B cell (primary cell): ENCODE measurements around the gene DLGAP4. TPM values are rescaled to one million over a fixed set of nuclear protein-coding genes. Genes with fewer than 3 reads are reported as not detected.

Source experiments
- ATAC-seq: fragments of 200-7000 bp; cut with Tn5 transposase; one replicate; pipeline ENCODE4 v1.10.0; 2021; ENCODE audit warnings: low read depth, mild to moderate bottlenecking, moderate number of reproducible peaks, moderate library complexity
- CTCF ChIA-PET: fragments of 350-600 bp; sonication (Branson Sonifier 250); formaldehyde crosslinking; loops from one replicate; lab custom pipeline; 2021; ENCODE audit warnings: antibody characterized with exemption, inconsistent platforms; lab: Charles Lee
- POLR2A ChIA-PET: fragments of 350-600 bp; sonication (Branson Sonifier 250); formaldehyde crosslinking; loops from one replicate; lab custom pipeline; 2021; ENCODE audit warnings: antibody characterized with exemption; lab: Charles Lee
- DNase-seq: peaks from one replicate; pipeline ENCODE4 v3.0.0; 2013
- H2AFZ ChIP-seq: 2 replicates; pipeline ENCODE4 v1.6.1; 2012; ENCODE audit warnings: mild to moderate bottlenecking, low read depth, low read length; ENCODE audit not compliant: insufficient read depth, poor library complexity, severe bottlenecking
- H3K27ac ChIP-seq, 2 donors: 1 replicate in 1 of 2; 2 replicates in 1 of 2; pipeline ENCODE4 v1.5.1; 2012 to 2013; ENCODE audit warnings: low read length in 2 of 2, mild to moderate bottlenecking in 2 of 2, moderate library complexity in 1 of 2
- H3K27me3 ChIP-seq, 4 experiments: fragments of 200-600 bp in 1 of 4; sonication (generic) in 1 of 4; replicated peaks in 1 of 4; 1 replicate in 2 of 4; 2 replicates in 2 of 4; pipeline versions ENCODE4 v1.6.1 to v1.7.0; 2013 to 2016; ENCODE audit warnings: low read length in 3 of 4, mild to moderate bottlenecking in 2 of 4, mixed read lengths in 1 of 4, moderate library complexity in 1 of 4; ENCODE audit not compliant: insufficient read depth in 4 of 4, control insufficient read depth in 3 of 4; ENCODE audit errors: control extremely low read depth in 1 of 4
- H3K36me3 ChIP-seq, 2 experiments: replicated peaks in 1 of 2; 1 replicate in 1 of 2; 2 replicates in 1 of 2; pipeline versions ENCODE4 v1.6.1 to v1.7.1; 2013; ENCODE audit warnings: low read length in 1 of 2; ENCODE audit not compliant: insufficient read depth in 2 of 2, control insufficient read depth in 1 of 2; ENCODE audit errors: control extremely low read depth in 1 of 2, extremely low read depth in 1 of 2
- H3K4me1 ChIP-seq, 2 donors: fragments of 200-600 bp in 1 of 2; sonication (generic) in 1 of 2; 1 replicate in 1 of 2; 2 replicates in 1 of 2; pipeline versions ENCODE4 v1.5.1 to v1.6.1; 2013 to 2017; ENCODE audit warnings: low read length in 2 of 2; ENCODE audit not compliant: control insufficient read depth in 2 of 2, insufficient read depth in 2 of 2
- H3K4me2 ChIP-seq: replicated peaks from 2 replicates; pipeline ENCODE3; 2012; ENCODE audit warnings: mild to moderate bottlenecking, low read depth, low read length; ENCODE audit not compliant: poor library complexity, severe bottlenecking
- H3K4me3 ChIP-seq, 5 experiments: fragments of 200-600 bp in 1 of 5; sonication (generic) in 1 of 5; 1 replicate in 3 of 5; 2 replicates in 2 of 5; pipeline versions ENCODE4 v1.5.1 to v1.7.0; 2011 to 2016; ENCODE audit warnings: low read length in 4 of 5, mild to moderate bottlenecking in 4 of 5, low read depth in 2 of 5, control low read depth in 1 of 5, moderate library complexity in 1 of 5; ENCODE audit not compliant: insufficient read depth in 1 of 5; ENCODE audit errors: control extremely low read depth in 1 of 5, extremely low read depth in 1 of 5
- H3K79me2 ChIP-seq: fragments of 200-600 bp; sonication (generic); one replicate; pipeline ENCODE4 v1.6.0; 2016; ENCODE audit warnings: low read length; ENCODE audit not compliant: control insufficient read depth, insufficient read depth
- H3K9ac ChIP-seq: fragments of 200-600 bp; sonication (generic); 2 replicates; pipeline ENCODE4 v1.6.1; 2017; ENCODE audit warnings: mild to moderate bottlenecking, low read length, moderate library complexity
- H3K9me3 ChIP-seq, 3 donors: one replicate each; pipeline versions ENCODE4 v1.6.1 to v1.7.1; 2013; ENCODE audit warnings: low read length in 2 of 3; ENCODE audit not compliant: control insufficient read depth in 2 of 3, insufficient read depth in 1 of 3; ENCODE audit errors: control extremely low read depth in 1 of 3
- H4K20me1 ChIP-seq: 2 replicates; pipeline ENCODE4 v1.6.0; 2012; ENCODE audit warnings: mild to moderate bottlenecking, low read length; ENCODE audit not compliant: insufficient read depth, control insufficient read depth, poor library complexity, severe bottlenecking
- H3K27ac Mint-ChIP-seq: one replicate; pipeline ENCODE4 v1.8.0; 2021; ENCODE audit warnings: mixed read lengths
- H3K27me3 Mint-ChIP-seq: one replicate; pipeline ENCODE4 v1.8.0; 2021; ENCODE audit warnings: mixed read lengths
- H3K4me1 Mint-ChIP-seq: one replicate; pipeline ENCODE4 v1.8.0; 2021; ENCODE audit warnings: mixed read lengths
- H3K4me3 Mint-ChIP-seq: one replicate; pipeline ENCODE4 v1.8.0; 2021; ENCODE audit warnings: mixed read lengths
- H3K9me3 Mint-ChIP-seq: one replicate; pipeline ENCODE4 v1.8.0; 2022; ENCODE audit warnings: mixed read lengths; ENCODE audit not compliant: insufficient read depth
- CTCF ChIP-seq: fragments of 200-600 bp; IDR thresholded peaks from one replicate; pipeline ENCODE4 v1.8.0; 2022; ENCODE audit warnings: antibody characterized with exemption, mild to moderate bottlenecking
- EZH2 ChIP-seq: IDR thresholded peaks from 2 replicates; pipeline ENCODE4 v1.6.1; 2012; ENCODE audit warnings: borderline replicate concordance, low read depth, mild to moderate bottlenecking, moderate library complexity, low read length; ENCODE audit not compliant: insufficient read depth, poor library complexity, severe bottlenecking
- WGBS: methylation state at CpG from one replicate; pipeline ENCODE4 v1.1.5; 2013; ENCODE audit warnings: missing lambda C conversion rate; ENCODE audit not compliant: insufficient coverage; 5-methylcytosine and 5-hydroxymethylcytosine counted together
- intact Hi-C: fragments of 100-400 bp; cut with micrococcal nuclease; formaldehyde crosslinking; loops from one replicate; pipeline ENCODE4 v1.10.0; 2022
- polyA plus RNA-seq: library from polyadenylated mRNA; depleted of rRNA; stranded (reverse); fragments of >200 nt; gene quantifications from 2 replicates; pipeline ENCODE4 v1.2.3, GENCODE V29; 2012
- total RNA-seq, 2 donors: library from RNA; stranded (reverse); fragments of 120-200 nt in 1 of 2; gene quantifications; 1 replicate in 1 of 2; 2 replicates in 1 of 2; pipeline versions ENCODE4 v1.2.3 to v1.2.4, GENCODE V29; 2013 to 2022

DLGAP4 gene
- total and polyA plus RNA-seq, 2 donors (not counting 1 experiment from before 2014, with no cell fraction given): 68.8 to 87.8 TPM

GRCh38 chr20:36341331-36342020, 35.3 kb downstream of the DLGAP4 start:
- CTCF ChIA-PET: no interaction called here
- Histone ChIP-seq H3K4me2 (no peak overlapping the region), H3K27me3 (peaks cover 0 to 2% (median 0%) of the 10 kb centered on the region in 4 experiments), H3K36me3 (no peaks in the 10 kb centered on the region), H3K79me2 (no peaks in the 10 kb centered on the region), H3K4me1 (no peaks in the 10 kb centered on the region), H3K27ac (no peak overlapping the region), H3K9ac (no peak overlapping the region), H2AFZ (no peak overlapping the region), H3K9me3 (no peaks in the 10 kb centered on the region), H4K20me1 (no peaks in the 10 kb centered on the region), H3K4me3 (no peak overlapping the region)
- no peak overlapping the region for H3K27ac Mint-ChIP-seq
- no peak for TF ChIP-seq CTCF
- TF ChIP-seq EZH2: no peak
- POLR2A ChIA-PET: no interaction called here
- no peak for DNase-seq
- no peaks in the 10 kb centered on the region for H3K4me1 Mint-ChIP-seq
- H3K4me3 Mint-ChIP-seq: no peak overlapping the region
- ATAC-seq: no peak
- whole genome bisulfite sequencing: 85% methylated on average over 18 of the region's 22 CpGs
- intact Hi-C loops: no loop called here
- H3K27me3 Mint-ChIP-seq: peaks cover 21% of the 10 kb centered on the region
- no peaks in the 10 kb centered on the region for H3K9me3 Mint-ChIP-seq

- ATAC-seq: no peak
- no peak overlapping the region for H3K9ac ChIP-seq
- no peaks in the 10 kb centered on the region for H3K36me3 ChIP-seq
- ChIA-PET CTCF (no interaction called here), POLR2A (no interaction called here)
- no peak overlapping the region for H3K27ac ChIP-seq
- H2AFZ ChIP-seq: no peak overlapping the region
- H3K9me3 Mint-ChIP-seq: no peaks in the 10 kb centered on the region
- H3K79me2 ChIP-seq: no peaks in the 10 kb centered on the region
- intact Hi-C loops: no loop called here
- no peaks in the 10 kb centered on the region for H4K20me1 ChIP-seq
- H3K27me3 ChIP-seq: peaks cover 0 to 2% (median 0%) of the 10 kb centered on the region in 4 experiments
- peaks cover 27% of the 10 kb centered on the region for H3K27me3 Mint-ChIP-seq
- H3K4me1 Mint-ChIP-seq: no peaks in the 10 kb centered on the region
- H3K4me1 ChIP-seq: no peaks in the 10 kb centered on the region
- no peak overlapping the region for H3K4me3 ChIP-seq
- H3K4me2 ChIP-seq: no peak overlapping the region
- TF ChIP-seq CTCF (no peak), EZH2 (no peak)
- H3K4me3 Mint-ChIP-seq: no peak overlapping the region
- 90% methylated on average over 7 of the region's 8 CpGs for WGBS
- no peaks in the 10 kb centered on the region for H3K9me3 ChIP-seq
- H3K27ac Mint-ChIP-seq: no peak overlapping the region
- DNase-seq: no peak
Observed at GRCh38 chr20:36342331-36343120, 36.4 kb downstream of the DLGAP4 start.
